GM21619 (cell line): Measurements from ENCODE around the gene IL12RB1.

Experiments used
- ATAC-seq: cut with Tn5 transposase; IDR thresholded peaks from one replicate; pipeline ENCODE4 v1.9.1; 2021; ENCODE audit not compliant: unreplicated experiment

IL12RB1 gene

DNA sequence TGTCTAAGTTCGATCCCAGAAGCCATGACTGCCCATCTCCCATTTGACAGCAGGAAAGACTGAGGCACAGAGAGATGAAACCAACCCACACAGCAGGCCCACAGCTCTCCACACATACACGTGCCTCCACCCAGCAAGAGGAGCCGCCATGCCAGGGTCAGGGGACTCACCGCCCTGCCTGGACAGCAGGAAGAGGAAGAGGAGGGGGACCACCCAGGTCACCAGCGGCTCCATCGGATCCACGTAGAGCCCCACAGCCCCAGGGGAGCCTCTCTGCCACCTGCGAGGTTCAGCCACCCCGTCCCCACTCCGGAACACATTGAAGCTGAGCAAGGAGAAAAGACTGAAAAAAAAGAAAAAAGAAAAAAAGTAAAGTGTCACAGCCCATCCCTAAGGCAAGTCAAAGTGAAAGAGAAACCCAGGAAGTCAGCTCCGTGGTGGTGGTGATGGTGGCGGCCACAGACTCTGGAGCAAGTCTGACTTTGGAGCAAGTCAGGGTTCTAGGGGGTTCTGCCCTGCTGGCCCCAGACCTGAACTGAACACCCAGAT is at the start of gene IL12RB1:
IL12RB1 (minus strand) TSS at position 345 of the 549 bp plus-strand sequence; CDS start at position 234, 111 bp downstream.
- ATAC-seq, result no peak

GRCh38 chr19:18135712-18136584 is 49.2 kb upstream of the IL12RB1 start:
- ATAC-seq, result no peak

DNA sequence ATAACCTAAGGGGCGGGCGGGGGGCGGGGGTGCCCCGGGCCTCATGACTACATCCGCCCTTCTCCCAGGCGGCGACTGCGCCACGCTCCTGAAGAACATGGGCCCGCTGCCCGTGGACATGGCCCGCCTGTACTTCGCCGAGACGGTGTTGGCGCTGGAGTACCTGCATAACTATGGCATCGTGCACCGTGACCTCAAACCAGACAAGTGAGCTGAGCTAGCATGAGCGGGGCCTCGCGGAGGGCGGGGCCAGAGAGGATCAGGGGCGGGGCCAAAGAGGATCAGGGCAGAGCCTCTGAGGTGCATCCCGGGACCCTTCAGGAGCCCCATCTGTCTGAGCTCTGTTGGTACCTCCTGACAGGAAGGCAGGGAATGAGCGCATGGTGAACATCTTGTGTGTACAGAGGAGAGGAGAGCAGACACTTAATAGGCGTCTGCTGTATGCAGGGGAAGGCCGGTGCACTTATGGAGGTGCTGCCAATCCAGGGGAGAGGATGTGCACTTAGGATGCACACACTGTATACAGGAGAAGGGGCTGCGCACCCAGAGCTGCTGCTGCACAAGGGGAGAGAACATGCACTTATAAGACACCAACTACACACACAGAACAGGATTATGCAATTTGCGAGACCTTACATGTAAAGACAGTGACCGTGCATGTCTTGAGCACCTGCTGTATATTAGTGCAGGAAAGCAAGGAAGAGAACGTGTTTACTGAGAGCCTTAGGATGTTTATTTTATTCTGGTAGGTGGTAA is 45.3 kb upstream of the IL12RB1 start:
- no peak for ATAC-seq

- ATAC-seq, result no peak
These were observed 43.9 kb upstream of the IL12RB1 start for GRCh38 chr19:18130523-18131242.

GRCh38 chr19:18128805-18129204 is 42.1 kb upstream of the IL12RB1 start:
- no peak for ATAC-seq

GRCh38 chr19:18128044-18128443 is 41.3 kb upstream of the IL12RB1 start:
- ATAC-seq, result no peak

DNA sequence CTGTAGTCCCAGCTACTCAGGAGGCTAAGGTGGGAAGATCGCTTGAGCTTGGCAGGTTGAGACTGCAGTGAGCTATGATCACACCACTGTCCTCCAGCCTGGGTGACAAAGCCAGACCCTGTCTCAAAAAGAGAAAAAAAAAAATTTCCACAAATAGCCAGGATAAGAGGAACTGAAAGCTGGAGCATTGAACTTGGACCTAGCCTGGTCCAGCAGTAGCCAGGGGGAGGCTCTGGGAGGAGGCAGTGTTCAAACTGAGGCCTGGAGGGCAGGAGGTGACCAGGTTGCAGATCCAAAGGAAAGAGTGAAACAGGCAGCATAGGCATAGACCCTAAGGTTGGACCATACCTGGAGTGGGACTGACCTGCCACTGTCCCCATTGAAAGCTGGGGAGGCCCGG is 39.4 kb upstream of the IL12RB1 start:
- no peak for ATAC-seq

GRCh38 chr19:18123819-18124218 is 37.1 kb upstream of the IL12RB1 start:
- no peak for ATAC-seq

GRCh38 chr19:18122860-18123795 is 36.4 kb upstream of the IL12RB1 start:
- ATAC-seq, result no peak

DNA sequence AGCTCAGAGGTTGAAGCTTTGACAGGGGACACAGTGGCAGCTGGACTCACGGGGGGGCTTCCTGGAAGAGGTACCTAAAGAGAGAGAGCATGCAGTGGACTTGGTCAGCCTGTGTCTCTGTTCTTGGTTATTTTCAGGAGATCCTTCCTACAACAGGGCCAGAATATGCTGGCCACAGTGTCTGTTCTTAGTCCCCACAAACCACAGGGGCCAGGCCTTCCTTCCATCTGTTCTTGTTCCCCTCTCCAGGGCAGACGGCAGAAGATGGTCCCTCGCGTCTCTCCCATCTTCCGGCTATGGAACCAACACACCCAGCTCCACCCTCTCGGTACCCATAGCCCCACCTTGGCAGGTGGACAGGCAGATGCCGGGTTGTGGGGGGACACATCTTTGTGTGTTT is 35.7 kb upstream of the IL12RB1 start:
- no peak for ATAC-seq

GRCh38 chr19:18121166-18121565 is 34.4 kb upstream of the IL12RB1 start:
- ATAC-seq, result no peak

GRCh38 chr19:18120127-18120526 is 33.4 kb upstream of the IL12RB1 start:
- ATAC-seq, result no peak

DNA sequence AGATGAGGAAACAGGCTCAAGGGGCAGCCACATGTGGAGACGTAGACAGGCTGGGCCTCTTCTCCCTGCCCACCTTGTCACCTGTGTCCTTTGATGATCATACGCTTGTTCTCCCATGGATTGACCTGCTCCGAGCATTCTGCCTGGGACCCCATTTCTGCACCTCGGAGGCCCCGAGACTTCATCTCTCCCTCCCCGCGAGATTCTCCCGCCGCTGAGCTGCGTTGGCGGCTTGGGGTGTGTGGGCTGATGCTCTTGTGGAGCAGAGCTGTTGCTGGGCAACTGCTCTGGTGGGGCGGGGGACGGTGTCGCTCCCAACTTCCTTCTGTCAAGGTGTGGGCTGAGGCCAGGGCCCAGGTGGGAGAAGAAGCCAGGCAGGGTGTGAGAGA is 33.0 kb upstream of the IL12RB1 start:
- no peak for ATAC-seq

- no peak for ATAC-seq
These were observed 32.4 kb upstream of the IL12RB1 start for GRCh38 chr19:18119013-18119716.

GRCh38 chr19:18118420-18119012 is 31.8 kb upstream of the IL12RB1 start:
- no peak for ATAC-seq

DNA sequence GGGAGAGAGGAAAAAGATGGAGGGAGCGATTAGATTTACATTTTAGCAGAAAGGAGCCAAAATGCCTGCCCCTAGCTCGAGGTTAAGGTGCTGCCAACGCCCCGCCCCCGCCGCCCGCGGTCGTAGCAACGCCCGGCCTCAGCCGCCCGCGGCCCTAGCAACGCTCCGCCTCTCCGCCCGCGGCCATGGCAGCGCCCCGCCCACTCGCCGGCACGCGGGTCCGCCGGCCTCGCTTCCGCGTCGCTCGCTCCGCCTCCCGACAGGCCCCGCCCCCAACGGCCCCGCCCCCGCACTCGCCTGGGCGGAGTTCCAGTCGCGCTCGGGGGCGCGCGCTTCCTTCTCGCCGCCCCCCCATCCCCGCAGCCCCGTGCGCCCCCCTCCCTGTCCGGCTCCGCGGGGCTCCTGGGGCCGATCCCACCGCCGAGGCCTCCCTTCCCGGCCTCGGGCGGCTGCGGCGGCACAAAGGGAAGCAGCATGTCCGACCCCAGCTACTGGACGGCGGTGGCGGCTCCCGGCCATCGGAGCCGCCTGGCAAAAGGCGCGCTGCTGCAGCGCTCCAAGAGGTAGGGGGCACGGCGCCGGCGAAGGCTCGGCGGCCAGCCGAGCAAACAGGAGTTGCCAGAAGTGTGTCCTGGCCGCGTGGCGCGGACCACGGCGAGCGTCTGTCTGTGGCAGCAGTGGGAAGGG is 31.1 kb upstream of the IL12RB1 start:
- ATAC-seq, result peak; percentile 78

- no peak for ATAC-seq
These were observed 30.6 kb upstream of the IL12RB1 start for GRCh38 chr19:18117364-18117691.

DNA sequence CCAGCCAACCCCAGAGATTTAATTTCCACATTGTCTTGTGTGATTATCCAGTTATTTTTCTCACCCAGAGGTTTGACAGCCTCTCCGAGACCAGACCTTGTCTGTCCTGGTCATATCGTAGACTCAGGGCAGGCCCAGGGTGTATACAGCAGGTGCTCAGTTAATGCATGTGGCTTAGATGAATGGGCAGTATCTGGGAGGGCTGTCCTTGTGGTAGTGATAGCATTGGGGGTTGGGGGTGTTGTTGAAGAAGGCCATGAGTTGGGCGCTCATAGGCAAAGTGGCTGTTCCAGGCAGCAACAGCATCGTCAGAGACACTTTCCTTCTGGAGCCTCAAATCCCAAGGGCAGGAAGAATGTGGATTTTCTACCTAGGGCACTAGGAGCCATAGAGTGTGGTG is 27.7 kb upstream of the IL12RB1 start:
- ATAC-seq, result no peak

- ATAC-seq, result no peak
These were observed 27.1 kb upstream of the IL12RB1 start for GRCh38 chr19:18113827-18114226.
